Amniotic epithelial cell (primary cell): Measurements from ENCODE around the gene DMD.
"Not testable (repeated sequence)": the region's sequence is repeated elsewhere in the genome, so short reads cannot be mapped to it uniquely, and the experiment has no call there.

Experiments
- DNase-seq: peaks from one replicate; pipeline ENCODE4 v3.0.0-alpha.2; 2010; ENCODE audit warnings: low read depth

Gene DMD

DNA sequence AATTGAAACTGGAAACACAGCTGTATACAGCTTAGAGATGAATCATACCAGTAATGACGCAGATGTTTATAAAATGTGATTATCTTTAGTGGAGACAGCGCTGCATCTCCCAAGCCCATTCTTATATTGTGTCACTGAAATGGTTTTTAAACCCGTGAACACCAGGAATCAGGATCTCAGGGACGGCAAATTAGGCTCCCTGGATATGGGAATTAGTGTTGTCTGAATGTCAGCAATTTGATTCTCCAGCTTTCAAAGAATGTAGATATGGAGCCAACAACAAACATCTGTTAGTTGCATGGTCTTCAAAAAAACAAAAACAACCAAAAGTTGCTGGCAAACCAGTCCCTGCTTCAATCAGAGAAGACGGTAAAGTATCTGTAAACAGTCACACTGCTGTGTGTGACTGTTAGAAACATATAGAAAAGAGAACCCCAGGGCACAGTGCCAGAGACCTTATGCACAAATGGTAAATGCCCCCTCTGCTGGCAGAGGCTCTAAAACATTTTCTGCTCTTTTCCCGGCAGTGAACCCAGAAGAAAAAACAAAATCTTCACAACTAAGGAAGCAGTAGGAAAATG is 1787.7 kb downstream of the DMD start:
- DNase-seq: peak; percentile 84

DNA sequence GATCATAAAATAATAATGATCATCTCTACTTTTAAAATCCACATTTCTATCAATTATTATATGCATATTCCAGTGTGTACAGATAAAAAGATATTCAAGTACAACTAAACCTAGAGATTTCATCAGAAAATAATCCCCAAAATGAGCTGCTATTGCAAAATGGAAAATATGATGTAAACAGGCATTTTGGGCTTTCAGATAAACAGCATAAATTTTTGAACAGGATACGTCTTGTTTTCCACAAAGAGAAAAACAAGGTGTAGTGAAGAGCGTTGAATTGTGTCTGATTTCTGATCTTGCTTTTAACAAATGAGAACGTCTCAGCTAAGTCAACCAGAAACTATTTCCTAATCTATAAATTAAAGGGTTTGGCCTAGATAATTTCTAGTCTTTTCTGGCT is 1789.9 kb downstream of the DMD start:
- DNase-seq: peak; percentile 86

DNA sequence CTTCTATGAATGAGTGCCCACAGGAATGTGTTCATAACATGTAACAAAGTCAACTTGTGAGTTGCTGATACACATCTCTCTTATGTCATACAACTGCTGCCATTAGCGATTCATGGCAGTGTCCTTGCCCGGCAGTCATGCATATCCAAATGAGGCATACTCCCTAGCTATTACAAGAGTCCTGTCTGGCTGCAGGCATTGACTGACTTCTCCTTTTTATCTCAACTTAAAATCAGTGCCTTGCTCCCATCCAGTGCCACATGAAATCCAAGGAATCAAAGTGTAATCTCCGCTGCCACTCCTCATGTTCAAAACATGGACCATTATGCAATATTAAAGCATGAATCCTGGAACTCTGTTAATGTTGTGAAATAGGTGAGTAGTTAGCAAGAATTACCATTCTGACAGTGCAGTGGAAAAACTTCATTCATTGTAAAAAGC is 1790.6 kb downstream of the DMD start:
- DNase-seq: peak; percentile 91

DNA sequence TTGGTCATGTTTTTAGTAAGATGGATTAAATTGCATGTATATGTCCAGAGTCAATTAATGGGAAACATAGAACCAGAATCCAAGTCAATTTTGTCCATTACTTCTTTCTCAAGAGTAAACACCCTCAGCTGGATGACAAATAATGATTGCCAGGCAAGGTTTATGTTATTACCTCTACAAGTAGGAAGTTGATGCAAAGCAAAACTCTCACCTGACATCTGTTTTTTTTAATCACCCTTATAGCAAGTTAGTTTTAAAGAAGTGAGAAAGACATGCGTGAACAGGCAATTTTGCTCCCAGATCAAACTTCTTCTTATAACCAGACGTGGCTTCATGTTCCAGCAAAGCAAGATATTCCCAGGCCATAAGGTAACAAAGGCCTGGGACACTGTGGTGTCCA is 1791.0 kb downstream of the DMD start:
- DNase-seq: no peak

DNA sequence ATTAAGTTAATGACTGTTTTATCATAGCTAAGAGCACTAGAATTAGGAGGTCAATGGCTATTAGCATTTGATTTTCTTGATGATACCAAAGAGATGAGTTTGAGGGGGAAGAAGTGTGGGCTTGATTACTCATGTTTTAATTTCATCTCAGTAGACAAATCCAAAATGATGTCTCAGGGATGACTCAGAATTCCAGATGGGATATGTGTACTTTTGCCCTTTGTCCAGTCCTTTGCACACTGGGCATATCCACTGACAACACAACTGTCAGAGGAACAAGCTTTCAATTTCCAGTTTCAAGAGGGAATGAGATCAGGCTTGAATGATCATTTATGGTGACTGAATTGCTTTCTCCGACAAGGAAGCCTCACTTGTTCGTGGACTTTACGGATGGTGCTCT is 1814.2 kb downstream of the DMD start:
- DNase-seq: peak; percentile 43

DNA sequence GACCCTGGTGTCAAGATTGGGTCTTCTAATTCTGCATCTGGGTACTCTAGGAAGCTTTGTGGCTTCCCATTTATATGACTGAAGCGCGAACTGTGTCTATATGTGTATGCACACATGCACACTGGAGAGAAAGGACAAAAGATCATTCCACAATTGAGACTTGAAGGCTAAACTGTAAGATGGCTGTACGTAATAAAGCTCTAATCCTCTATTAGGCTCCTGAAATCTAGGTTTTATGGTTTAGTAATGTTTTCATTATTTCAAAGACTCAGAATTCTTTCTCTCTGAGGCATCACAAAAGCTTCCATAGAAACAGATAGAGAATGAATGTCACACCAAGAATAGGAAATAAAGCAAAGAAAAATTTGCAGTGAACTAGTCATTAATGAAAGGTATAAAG is 1818.8 kb downstream of the DMD start:
- no peak for DNase-seq

DNA sequence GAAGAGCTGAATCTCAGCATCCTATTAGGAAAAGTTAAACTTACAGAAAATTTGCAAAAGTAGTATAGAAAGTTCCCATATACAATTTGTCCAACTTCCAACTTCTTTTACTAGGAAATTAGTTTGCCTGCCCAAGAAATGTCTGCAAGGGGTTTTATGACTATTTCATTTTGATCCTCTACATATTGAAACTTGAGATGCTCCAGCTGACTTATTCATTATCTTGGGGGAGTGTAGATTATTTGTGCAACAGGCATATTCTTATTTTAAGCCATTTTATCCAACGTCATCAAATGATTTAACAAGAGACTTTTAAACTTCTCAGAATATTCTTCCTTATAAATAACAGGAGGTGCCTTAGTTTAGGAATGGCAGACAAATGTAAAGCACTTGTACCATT is 1822.4 kb downstream of the DMD start:
- DNase-seq: no peak

DNA sequence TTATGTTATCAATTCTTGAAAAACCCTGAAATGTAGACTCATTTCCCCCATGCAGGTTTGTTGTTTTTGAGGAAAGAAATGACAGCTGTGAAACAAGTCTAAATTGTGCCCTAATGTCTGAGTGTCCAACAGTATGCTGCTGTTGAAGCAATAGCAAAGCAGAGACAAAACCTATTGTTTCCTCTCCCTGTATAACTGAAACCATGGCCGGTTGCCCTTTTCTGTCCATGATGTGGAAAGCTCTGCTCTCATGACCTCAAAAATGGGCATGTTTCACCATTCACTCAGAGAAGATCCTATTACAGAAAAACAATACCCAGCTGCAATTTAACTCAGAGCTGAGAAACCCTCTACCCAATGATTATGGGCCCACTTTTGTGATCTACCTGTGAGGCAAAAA is 1826.9 kb downstream of the DMD start:
- DNase-seq: no peak

DNA sequence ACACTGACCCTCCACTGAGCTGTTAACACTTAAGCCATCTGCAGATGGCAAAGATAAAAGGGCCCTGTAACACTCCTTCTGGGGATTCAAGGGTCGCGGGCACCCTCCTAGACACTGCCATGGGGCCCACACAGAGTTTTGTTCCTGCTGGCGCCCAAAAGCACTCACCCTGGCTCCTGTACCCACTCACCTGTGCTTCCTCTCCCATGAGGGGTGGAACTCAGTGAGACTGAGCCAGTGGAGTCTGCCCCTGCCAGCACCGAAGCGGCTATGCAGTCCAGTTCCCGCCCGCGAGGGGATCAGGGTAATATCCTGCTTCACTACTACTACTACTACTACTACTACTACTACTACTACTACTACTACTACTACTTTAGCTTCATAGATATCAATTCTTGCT is 1827.4 kb downstream of the DMD start:
- DNase-seq: no peak

DNA sequence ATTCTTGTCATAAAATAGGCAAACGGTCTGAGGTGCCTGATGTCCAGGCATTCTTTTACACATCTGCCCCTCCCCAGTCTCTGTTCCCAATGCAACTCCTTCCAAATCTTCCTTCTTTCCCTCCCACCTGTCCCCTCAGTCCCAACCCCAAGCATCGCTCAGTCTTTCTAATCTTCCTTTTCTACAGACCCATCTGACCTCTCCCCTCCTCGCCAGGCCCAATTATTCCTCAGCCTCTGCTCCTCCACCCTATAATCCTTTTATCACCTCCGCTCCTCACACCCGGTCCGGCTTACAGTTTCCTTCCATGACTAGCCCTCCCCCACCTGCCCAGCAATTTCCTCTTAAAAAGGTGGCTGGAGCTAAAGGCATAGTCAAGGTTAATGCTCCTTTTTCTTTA is 1832.4 kb downstream of the DMD start:
- not testable (repeated sequence) for DNase-seq

DNA sequence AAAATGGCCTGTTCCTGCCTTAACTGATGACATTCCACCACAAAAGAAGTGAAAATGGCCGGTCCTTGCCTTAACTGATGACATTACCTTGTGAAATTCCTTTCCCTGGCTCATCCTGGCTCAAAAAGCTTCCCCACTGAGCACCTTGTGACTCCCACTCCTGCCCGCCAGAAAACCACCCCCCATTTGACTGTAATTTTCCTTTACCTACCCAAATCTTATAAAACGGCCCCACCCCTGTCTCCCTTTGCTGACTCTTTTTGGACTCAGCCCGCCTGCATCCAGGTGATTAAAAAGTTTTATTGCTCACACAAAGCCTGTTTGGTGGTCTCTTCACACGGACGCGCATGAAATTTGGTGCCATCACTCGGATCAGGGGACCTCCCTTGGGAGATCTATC is 1833.5 kb downstream of the DMD start:
- not testable (repeated sequence) for DNase-seq

DNA sequence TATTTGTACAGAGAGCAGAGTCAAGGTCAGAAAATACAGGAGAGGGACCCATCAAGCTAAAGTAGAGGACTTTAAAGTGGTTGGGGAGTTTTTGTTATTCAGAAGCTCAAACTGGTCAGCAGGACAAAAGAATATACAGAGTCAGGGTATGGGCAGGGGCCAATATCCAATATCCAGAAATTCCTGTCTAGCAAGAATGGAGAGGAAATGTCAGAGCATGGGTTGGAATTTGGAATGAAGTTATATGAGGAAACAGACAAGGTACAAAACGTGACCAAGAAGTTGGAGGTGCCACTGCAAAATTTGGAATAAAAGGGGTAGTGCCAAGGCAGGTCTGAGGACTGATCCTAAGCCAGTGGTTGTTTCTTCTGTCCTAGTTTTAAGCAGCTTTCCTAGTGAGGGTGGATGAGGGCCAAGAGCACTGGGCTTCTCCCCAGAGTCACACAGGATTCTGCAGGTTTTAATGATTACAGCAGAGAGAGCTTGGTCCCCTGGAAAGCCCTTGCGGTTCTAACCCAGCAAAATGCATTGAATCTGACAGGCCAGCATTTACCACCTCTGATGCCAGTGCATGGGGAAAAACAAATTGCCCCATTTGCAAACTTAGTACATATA is 1834.8 kb downstream of the DMD start:
- DNase-seq: no peak

DNA sequence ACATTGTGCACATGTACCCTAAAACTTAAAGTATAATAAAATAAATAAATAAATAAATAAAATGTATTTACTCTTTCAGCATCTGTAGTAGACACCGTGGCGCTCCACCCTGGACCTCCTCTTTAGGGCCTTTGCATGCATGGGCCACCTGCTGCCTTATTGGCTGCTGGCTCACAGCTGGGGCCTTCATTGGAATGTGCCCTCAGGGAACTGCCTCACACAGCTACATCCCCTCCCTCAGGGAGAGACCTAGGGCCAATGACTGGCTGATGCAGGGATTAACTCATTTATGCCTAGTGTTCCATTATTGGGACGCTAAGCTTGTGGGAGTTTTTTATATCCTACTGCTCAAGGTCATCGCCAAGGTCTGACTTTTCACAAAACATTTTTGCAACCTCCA is 1836.6 kb downstream of the DMD start:
- DNase-seq: no peak

DNA sequence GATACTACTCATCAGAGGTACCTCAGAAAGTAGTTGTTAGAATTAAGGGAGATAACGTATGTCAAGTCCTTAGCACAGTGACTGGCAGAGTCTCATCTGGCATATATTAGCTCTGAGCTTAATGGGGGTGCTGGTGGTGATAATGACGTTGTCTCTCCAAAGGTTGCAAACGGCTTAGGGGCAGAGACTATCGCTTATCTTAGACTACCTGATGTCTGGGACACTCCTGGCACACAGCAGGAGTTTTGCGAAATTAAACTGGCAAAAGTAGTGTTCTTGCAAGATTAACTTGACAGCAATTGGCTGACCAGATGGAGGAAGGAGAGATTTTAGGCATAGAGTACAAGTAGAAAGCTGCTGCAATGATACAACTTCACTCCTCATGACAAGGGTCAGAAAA is 1839.4 kb downstream of the DMD start:
- DNase-seq: no peak

DNA sequence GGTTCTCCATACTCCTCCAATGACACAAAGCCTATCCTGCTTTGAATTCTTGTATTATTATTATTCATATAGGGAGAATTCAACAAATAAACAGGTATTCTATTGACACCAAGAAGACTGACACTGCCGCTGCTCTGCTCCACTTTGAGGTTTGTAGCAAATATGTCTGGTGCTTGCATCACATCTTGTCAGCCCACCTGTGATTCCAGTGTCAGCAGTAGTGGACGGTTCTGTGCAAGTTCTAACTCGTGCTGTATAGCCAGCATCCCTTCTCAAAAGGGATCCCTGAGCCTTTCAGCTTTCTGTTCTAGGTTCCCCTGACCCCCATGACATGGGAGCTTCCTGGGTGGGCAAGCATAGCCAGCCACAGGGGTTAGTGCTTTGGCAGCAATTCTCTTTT is 1843.5 kb downstream of the DMD start:
- DNase-seq: no peak

DNA sequence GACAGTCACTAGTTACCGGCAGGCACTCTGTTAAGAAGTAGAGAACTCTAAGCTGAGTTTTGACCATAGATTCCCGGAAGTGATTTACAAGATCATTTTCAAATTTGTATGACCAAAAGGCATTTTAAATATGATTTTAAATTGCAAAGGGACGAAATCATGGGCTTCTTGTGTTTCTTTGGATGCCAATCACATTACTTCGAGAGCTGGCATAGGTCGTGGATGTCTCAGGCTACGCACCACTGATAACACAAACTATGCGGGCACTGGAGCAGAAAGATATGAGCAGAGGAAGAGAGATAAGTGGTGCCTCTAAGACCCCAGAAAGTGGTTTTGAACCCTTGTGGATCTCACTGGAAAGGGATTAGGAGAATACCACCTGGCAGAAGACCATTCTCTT is 1845.3 kb downstream of the DMD start:
- peak; percentile 9 for DNase-seq

DNA sequence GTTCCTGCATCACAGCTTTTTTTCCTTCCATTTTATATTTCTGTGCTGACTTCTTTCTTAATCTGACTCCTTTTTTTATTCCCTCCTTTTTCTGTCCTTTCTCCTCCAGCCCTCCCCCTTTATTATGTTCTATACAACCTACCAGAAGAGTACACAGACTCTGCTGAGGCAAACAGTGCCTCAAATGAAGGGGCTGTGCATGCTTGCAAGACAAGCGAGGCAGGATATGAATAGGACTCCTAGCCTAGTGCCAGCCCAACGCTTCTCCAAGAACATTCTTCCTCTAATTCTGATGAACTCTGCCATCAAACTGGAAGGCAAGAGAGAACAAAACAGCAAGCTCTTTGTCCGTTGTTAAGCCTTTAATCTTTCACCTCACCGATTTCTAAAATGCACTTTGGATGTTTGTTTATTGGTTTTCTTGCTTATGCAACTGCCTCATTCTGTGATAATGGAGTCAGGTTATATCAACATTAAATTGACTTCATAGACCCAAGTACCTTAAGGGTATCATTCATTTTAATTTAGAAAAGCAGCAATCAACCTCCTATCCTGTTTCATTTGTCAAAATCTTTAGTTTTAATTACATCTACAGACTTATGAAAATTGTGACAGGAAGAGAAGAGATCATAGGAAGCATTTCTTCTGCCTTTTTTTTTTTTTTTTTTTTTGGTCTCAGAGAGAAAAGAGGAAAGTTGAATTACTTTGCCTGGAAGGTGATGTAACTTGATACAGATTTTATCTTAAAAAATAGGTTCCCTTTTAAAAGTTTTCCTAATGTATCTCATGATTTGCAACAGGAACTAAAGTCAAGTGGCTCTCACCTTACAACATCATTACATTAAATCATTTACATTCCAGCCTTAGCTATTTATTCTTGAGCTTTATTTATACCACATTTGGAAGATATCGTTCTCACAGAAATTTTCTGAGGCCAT is 1854.8 kb downstream of the DMD start:
- DNase-seq: no peak

DNA sequence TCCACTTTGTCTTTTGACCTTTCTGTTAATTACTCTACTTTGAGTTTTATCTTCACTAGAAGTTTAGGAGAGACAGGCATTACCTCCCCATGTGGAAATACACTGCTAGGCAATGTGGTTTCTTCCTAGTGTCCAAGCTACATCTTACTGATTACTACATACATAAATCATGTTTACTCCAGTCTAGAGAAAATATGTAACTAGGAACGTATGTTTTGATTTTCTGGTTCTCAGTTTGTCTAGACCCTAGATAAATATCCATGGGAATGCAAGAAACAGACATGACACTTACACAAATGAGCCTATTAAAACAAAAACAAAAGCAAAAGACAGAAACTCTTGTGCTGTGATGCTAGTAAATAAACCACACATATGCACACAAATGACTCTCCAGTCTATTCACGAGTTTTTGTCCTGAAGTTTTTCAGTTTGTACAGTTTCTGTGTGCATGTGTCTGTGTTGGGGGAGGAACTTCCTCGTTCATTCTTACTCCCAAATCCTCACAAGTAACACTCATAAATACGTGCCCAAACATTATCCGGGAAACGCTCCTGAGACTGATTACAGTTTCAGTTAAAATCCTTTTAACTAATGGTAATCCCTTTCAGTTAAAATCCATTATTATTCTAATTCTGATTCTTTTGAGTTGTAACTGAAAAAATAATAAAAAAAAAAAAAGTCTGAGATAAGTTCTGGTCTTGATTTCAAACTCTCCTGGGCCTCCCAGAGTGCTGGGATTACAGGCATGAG is 1856.0 kb downstream of the DMD start:
- DNase-seq: peak; percentile 52

DNA sequence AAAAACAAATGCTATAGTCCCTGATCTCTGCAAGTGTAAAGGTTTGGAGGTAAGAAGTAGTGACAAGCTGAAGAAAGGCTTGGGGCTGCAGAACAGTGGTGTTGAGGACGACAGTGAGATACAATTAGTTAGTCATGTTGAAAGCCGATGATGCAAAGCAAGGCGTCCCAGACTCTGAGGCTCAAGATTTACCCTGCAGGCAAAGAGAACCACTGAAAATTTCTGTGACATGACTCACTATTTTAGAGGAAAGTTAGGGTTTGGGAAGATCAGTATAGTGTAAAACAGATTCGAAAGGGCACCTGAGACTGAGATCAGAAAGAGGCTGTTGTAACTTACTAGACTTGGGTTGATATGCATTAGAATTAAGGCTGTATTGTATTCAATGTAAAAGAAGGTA is 1858.3 kb downstream of the DMD start:
- peak; percentile 56 for DNase-seq

DNA sequence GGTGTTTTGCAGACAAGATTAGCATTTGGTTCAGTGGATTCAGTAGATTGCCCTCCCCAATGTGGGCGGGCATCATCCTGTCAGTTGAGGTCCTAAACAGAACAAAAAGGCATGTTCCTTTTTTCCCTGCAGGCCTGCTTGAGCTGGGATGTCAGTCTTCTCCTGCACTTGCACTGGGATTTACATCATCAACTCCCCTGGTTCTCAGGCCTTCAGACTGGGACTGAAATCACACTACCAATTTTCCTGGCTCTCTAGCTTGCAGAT is 1860.6 kb downstream of the DMD start:
- DNase-seq: no peak

DNA sequence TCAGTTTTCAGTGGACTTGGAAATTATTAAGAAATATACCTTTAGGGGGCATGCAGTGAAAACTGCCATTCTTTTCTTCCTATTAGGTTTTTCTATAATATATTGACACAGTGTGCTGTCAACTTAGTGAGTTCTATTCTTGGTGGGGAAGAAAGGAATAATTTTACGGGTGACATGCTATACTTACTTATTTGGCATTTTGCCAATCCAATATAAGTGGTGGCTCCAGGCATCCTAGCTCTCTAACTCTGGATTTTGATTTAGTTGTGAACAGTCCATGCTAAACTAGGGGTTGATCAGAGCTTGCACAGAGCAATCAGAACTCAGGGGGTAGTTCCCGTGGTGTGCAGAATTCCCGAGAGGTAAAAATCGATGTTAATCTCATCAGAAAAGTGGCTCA is 1861.8 kb downstream of the DMD start:
- no peak for DNase-seq

DNA sequence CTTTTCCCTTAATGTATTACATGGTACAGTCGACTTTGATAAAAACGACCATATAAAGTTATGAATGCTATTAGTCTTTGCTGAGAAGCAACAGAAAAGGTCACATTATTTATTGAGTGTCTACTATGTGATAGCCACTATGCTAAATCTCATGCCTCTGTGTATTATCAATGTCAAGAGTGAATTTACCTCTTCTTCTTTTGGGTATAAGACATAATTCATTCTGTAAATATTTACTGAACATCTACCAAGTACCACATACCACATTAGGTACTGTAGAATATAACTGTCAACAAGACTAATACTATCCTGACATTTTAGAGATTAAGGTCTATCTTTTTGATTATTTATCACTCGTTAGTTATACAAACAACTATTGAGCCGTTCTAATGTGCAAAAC is 1870.8 kb downstream of the DMD start:
- peak; percentile 78 for DNase-seq

DNA sequence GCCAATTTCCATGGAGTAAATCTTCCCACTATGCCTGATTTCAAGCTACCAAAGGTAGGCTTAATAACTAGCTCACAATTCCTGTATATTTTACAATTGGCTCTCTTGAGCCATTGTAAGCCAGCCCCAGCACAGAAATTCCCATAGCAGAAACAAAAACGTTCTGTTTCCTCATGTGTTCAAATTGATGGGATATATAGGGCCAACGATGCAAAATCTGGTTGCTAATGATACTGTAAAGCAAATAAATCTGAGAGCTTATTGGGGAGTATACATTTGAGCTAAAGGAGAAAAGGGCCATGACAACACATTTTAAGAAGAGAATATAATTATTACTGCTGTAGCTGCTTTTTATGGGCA is 1872.4 kb downstream of the DMD start:
- DNase-seq: no peak
